HL-60 (cell line): Measurements from ENCODE around the gene ARF6.

Experiments used
- DNase-seq, 2 experiments: peaks; one replicate each; pipeline ENCODE4 v3.0.0-alpha.2; 2010 to 2020; ENCODE audit warnings: low read depth in 1 of 2, low spot score in 1 of 2
- H3K27ac ChIP-seq: fragments of 250-450 bp; sonication (Bioruptor Pico); replicated peaks from 2 replicates; pipeline ENCODE4 v1.5.1; 2020; ENCODE audit warnings: mild to moderate bottlenecking, moderate library complexity
- H3K27me3 ChIP-seq: fragments of 250-450 bp; sonication (Bioruptor Pico); 2 replicates; pipeline ENCODE4 v1.5.1; 2021; ENCODE audit warnings: mild to moderate bottlenecking, moderate library complexity; ENCODE audit not compliant: insufficient read depth, poor library complexity, severe bottlenecking
- H3K4me3 ChIP-seq: replicated peaks from 2 replicates; pipeline ENCODE4 v1.5.1; 2011; ENCODE audit warnings: mild to moderate bottlenecking, control low read depth, low read length; ENCODE audit not compliant: insufficient read depth
- GABPA ChIP-seq: IDR thresholded peaks from 2 replicates; pipeline ENCODE4 v1.6.1; 2012; ENCODE audit warnings: low read depth
- POLR2AphosphoS5 ChIP-seq: IDR thresholded peaks from 2 replicates; pipeline ENCODE4 v1.6.1; 2012; ENCODE audit warnings: low read depth
- REST ChIP-seq: IDR thresholded peaks from 2 replicates; pipeline ENCODE4 v1.6.1; 2012; ENCODE audit warnings: low read depth; ENCODE audit not compliant: insufficient replicate concordance
- SPI1 ChIP-seq: IDR thresholded peaks from 2 replicates; pipeline ENCODE4 v1.6.1; 2012; ENCODE audit warnings: low read depth, mild to moderate bottlenecking, borderline replicate concordance
- TF ChIP-seq, protein P1 (sequence below): IDR thresholded peaks from one replicate; pipeline ENCODE4 v1.5.1; 2011; ENCODE audit warnings: low read length, control low read depth, inconsistent platforms; ENCODE audit not compliant: insufficient read depth

ARF6 gene

DNA sequence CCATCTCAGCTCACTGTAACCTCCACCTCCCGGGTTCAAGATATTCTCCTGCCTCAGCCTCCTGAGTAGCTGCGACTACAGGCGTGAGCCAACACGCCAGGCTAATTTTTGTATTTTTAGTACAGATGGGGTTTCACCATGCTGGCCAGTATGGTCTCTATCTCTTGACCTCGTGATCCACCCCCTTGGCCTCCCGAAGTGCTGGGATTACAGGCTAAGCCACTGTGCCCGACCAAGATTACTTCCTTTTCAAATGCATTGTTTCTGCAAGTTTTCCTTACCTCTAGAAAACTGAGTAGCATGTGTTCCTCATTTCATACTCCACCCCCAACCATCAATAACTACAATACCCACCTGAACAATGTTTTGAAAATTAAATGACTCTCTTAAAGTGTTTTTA lies 13.1 kb downstream of the ARF6 start:
- H3K27ac ChIP-seq = no peak overlapping the region
- DNase-seq = peak in 1 of 2 experiments; percentile 19
- TF ChIP-seq SPI1 (peak; percentile 18; the same call in 1 of the 2 replicates), GABPA (no peak)
- H3K4me3 ChIP-seq = no peak overlapping the region
- no peaks in the 10 kb centered on the region for H3K27me3 ChIP-seq

DNA sequence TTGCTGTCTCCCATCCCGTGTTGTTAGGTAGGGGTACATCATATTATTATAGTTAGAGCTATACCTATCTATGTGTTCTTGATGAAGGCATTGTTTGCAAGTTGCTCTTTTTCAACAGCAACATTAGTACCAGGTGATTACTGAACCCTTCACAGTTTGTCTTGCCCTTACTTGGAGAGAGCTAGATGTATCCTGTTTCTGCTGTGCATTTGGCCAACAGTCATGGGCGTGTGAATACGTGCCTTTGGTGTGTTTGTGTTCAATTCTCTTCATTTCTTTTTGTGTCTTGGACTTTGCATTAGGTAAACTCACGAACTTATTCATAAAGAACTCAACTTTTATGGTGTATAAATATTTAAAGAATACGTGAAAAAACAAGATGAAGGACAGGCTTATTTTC lies 14.3 kb downstream of the ARF6 start:
- Histone ChIP-seq H3K4me3 (no peak overlapping the region), H3K27ac (no peak overlapping the region), H3K27me3 (no peaks in the 10 kb centered on the region)
- TF ChIP-seq POLR2AphosphoS5 (no peak), GABPA (no peak), REST (no peak), SPI1 (no peak)
- TF ChIP-seq, protein P1, sequence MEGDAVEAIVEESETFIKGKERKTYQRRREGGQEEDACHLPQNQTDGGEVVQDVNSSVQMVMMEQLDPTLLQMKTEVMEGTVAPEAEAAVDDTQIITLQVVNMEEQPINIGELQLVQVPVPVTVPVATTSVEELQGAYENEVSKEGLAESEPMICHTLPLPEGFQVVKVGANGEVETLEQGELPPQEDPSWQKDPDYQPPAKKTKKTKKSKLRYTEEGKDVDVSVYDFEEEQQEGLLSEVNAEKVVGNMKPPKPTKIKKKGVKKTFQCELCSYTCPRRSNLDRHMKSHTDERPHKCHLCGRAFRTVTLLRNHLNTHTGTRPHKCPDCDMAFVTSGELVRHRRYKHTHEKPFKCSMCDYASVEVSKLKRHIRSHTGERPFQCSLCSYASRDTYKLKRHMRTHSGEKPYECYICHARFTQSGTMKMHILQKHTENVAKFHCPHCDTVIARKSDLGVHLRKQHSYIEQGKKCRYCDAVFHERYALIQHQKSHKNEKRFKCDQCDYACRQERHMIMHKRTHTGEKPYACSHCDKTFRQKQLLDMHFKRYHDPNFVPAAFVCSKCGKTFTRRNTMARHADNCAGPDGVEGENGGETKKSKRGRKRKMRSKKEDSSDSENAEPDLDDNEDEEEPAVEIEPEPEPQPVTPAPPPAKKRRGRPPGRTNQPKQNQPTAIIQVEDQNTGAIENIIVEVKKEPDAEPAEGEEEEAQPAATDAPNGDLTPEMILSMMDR = no peak
- DNase-seq = no peak

DNA sequence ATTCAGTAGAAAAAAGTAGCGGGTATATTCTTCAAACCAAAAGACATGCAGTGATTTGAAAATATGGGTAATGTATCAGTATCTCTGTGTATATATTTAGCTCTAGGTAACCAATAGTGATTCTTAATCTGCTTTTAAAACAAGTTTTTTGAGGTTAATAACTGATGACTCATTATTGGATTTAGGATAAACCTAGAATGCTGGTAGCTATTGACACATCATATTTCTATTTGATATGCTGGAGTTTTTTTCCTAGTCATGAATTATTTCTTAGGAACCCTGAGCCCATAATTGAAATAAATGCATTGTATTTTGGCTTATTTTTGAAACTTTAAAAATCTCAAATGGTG lies 15.5 kb downstream of the ARF6 start:
- TF ChIP-seq POLR2AphosphoS5 = no peak
- no peak for TF ChIP-seq SPI1
- no peak for TF ChIP-seq REST
- no peak for TF ChIP-seq GABPA
- TF ChIP-seq, protein P1 = no peak
- no peak overlapping the region for H3K27ac ChIP-seq
- no peak overlapping the region for H3K4me3 ChIP-seq
- no peaks in the 10 kb centered on the region for H3K27me3 ChIP-seq
- no peak for DNase-seq

DNA sequence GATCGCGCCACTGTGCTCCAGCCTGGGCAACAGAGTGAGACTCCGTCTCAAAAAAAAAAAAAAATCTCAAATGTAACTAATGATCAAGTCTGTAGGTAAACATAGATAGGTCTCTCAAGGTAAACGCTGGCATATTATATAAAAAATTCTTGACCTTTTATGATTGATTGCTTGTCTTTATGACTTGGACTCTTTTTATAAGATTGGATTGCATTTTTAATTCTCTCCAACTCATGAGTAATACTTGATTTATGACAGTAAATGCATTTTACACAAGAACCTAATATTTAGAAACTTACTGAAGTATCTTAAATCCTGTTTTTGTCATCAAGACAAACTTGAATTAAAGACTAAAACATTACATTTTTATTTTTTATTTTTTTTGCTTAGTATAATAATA lies 16.1 kb downstream of the ARF6 start:
- TF ChIP-seq REST (no peak), GABPA (no peak), POLR2AphosphoS5 (no peak), SPI1 (no peak)
- no peak overlapping the region for H3K27ac ChIP-seq
- H3K27me3 ChIP-seq = no peaks in the 10 kb centered on the region
- DNase-seq = no peak
- no peak overlapping the region for H3K4me3 ChIP-seq
